K562 (cell line): Measurements from ENCODE around the gene PTPRF.

ENCODE experiments used
- EZH2 ChIP-seq: IDR thresholded peaks from 2 replicates; pipeline ENCODE4 v1.6.1; 2012; ENCODE audit warnings: low read depth, mild to moderate bottlenecking, inconsistent platforms, low read length, borderline replicate concordance
- FOXJ2 ChIP-seq: fragments of 200-800 bp; sonication (Bioruptor generic); IDR thresholded peaks from 2 replicates; pipeline ENCODE4 v1.6.1; 2016; ENCODE audit warnings: missing genetic modification characterization, missing compliant biosample characterization
- FUS ChIP-seq: fragments of 200-400 bp; formaldehyde crosslinking; optimal IDR thresholded peaks from 2 replicates; pipeline ENCODE3; 2017; ENCODE audit warnings: low read depth, low read length
- HEY1 ChIP-seq: fragments of 250-450 bp; sonication (Bioruptor Pico); IDR thresholded peaks from 2 replicates; pipeline ENCODE4 v1.5.0; 2020; ENCODE audit warnings: mild to moderate bottlenecking, moderate library complexity, borderline replicate concordance
- MAFK ChIP-seq: IDR thresholded peaks from 2 replicates; pipeline ENCODE4 v1.6.1; 2011; ENCODE audit warnings: low read length, improper control_type of control experiment
- NFATC3 ChIP-seq: fragments of 450-650 bp; IDR thresholded peaks from 2 replicates; pipeline ENCODE4 v1.6.1; 2017; ENCODE audit warnings: mild to moderate bottlenecking
- NFIX ChIP-seq: fragments of 250-450 bp; sonication (Bioruptor Pico); IDR thresholded peaks from 2 replicates; pipeline ENCODE4 v1.4.0; 2020; ENCODE audit warnings: low read depth, mild to moderate bottlenecking, moderate library complexity
- RCOR1 ChIP-seq, 2 experiments: IDR thresholded peaks; 2 replicates each; pipeline ENCODE4 v1.6.1; 2012; ENCODE audit warnings: low read depth in 2 of 2, low read length in 2 of 2, borderline replicate concordance in 1 of 2, improper control_type of control experiment in 1 of 2
- THRA ChIP-seq: fragments of 450-650 bp; IDR thresholded peaks from 2 replicates; pipeline ENCODE4 v1.6.1; 2017; ENCODE audit warnings: mild to moderate bottlenecking, moderate library complexity
- ZNF263 ChIP-seq: sonication (generic); formaldehyde crosslinking; IDR thresholded peaks from 2 replicates; pipeline ENCODE4 v1.8.0; 2022; ENCODE audit warnings: mild to moderate bottlenecking, missing genetic modification reagents, borderline replicate concordance
- ZNF324 ChIP-seq: fragments of 250-450 bp; sonication (Bioruptor Pico); IDR thresholded peaks from 2 replicates; pipeline ENCODE4 v1.4.0; 2020; ENCODE audit warnings: mild to moderate bottlenecking
- ZNF785 ChIP-seq: fragments of 250-450 bp; sonication (Bioruptor Pico); IDR thresholded peaks from 2 replicates; pipeline ENCODE4 v1.4.0; 2020; ENCODE audit warnings: mild to moderate bottlenecking
- TF ChIP-seq, protein P1 (sequence below): sonication (generic); formaldehyde crosslinking; IDR thresholded peaks from 2 replicates; pipeline ENCODE4 v1.9.0; 2022; ENCODE audit warnings: mild to moderate bottlenecking, missing genetic modification reagents

- TF ChIP-seq ZNF263 (CRISPR knock-in tag) (no peak), HEY1 (CRISPR knock-in tag) (no peak), ZNF324 (no peak), FOXJ2 (no peak), NFATC3 (no peak), ZNF785 (CRISPR knock-in tag) (no peak), RCOR1 (IDR thresholded peaks at IDR 0.05; ENCODE audit: borderline replicate concordance in 1 of 2, low read depth in 2 of 2, low read length in 2 of 2) (no peak), MAFK (no peak), THRA (no peak), FUS (no peak), NFIX (CRISPR knock-in tag) (no peak), EZH2 (no peak)
- TF ChIP-seq, protein P1, sequence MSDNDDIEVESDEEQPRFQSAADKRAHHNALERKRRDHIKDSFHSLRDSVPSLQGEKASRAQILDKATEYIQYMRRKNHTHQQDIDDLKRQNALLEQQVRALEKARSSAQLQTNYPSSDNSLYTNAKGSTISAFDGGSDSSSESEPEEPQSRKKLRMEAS, result no peak
These were observed 123.2 kb downstream of the PTPRF start for GRCh38 chr1:43653893-43654292.
